Measurements from ENCODE around the gene CREBZF.

DNA sequence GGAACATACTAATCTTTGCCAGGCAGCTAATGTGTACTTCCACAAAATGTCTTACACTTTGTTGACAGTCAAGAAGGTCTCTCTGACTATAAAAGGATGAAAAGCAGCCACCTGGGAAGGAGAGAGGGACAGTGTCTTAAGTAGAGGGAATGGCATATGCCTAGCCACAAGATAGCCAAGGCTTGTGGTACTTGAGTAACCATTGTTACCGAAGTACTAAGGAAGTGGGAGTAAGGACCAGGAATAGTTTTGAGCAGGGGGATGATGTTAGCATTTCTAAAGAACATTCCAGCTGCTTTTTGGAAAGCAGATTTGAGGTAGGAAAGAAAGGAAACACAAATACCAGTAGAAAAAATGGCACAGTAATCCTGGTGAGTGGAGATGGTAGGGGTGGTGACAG lies 13.8 kb downstream of the CREBZF start:
- TF ChIP-seq SIN3A (IDR thresholded peaks at IDR 0.05; ENCODE audit: borderline replicate concordance, insufficient read depth, low read length) (no peak), POLR2AphosphoS5 (IDR thresholded peaks at IDR 0.05; ENCODE audit: low read depth, low read length) (no peak)
